Hepatocyte (in vitro differentiated cells): Measurements from ENCODE around the gene BAZ1B. TPM values are rescaled to one million over a fixed set of nuclear protein-coding genes. Genes with fewer than 3 reads are reported as not detected.
"Not testable (repeated sequence)": the region's sequence is repeated elsewhere in the genome, so short reads cannot be mapped to it uniquely, and the experiment has no call there.

Experiments used
- DNase-seq: peaks from one replicate; pipeline ENCODE4 v3.0.0-alpha.2; 2016; ENCODE audit warnings: low spot score
- H2AFZ ChIP-seq: fragments of 200-600 bp; sonication (generic); 2 replicates; pipeline ENCODE4 v1.6.0; 2016; ENCODE audit warnings: antibody characterized with exemption, mild to moderate bottlenecking
- H3K27ac ChIP-seq: fragments of 200-600 bp; sonication (generic); 2 replicates; pipeline ENCODE4 v1.5.1; 2016; ENCODE audit warnings: mild to moderate bottlenecking
- H3K27me3 ChIP-seq: fragments of 200-600 bp; sonication (generic); 2 replicates; pipeline ENCODE4 v1.6.1; 2016
- H3K36me3 ChIP-seq: fragments of 200-600 bp; sonication (generic); replicated peaks from 2 replicates; pipeline ENCODE4 v1.5.1; 2016; ENCODE audit warnings: low read depth; ENCODE audit not compliant: insufficient read depth
- H3K4me1 ChIP-seq: fragments of 200-600 bp; sonication (generic); 2 replicates; pipeline ENCODE4 v1.5.1; 2016; ENCODE audit warnings: mild to moderate bottlenecking, moderate library complexity; ENCODE audit not compliant: insufficient read depth
- H3K4me2 ChIP-seq: fragments of 200-600 bp; sonication (generic); 2 replicates; pipeline ENCODE4 v1.6.0; 2016
- H3K4me3 ChIP-seq: fragments of 200-600 bp; sonication (generic); 2 replicates; pipeline ENCODE4 v1.5.1; 2016; ENCODE audit warnings: mild to moderate bottlenecking
- H3K79me2 ChIP-seq: fragments of 200-600 bp; sonication (generic); 2 replicates; pipeline ENCODE4 v1.6.0; 2017; ENCODE audit warnings: mild to moderate bottlenecking
- H3K9me2 ChIP-seq: fragments of 200-600 bp; sonication (generic); replicated peaks from 2 replicates; pipeline ENCODE4 v1.6.0; 2017; ENCODE audit warnings: mild to moderate bottlenecking; ENCODE audit not compliant: insufficient read depth
- H3K9me3 ChIP-seq: fragments of 200-600 bp; sonication (generic); 2 replicates; pipeline ENCODE4 v1.5.1; 2016; ENCODE audit warnings: low read depth, mild to moderate bottlenecking
- H4K20me1 ChIP-seq: fragments of 200-600 bp; sonication (generic); 2 replicates; pipeline ENCODE4 v1.6.0; 2016; ENCODE audit warnings: mild to moderate bottlenecking; ENCODE audit not compliant: insufficient read depth, poor library complexity, severe bottlenecking
- CTCF ChIP-seq: fragments of 200-600 bp; sonication (generic); IDR thresholded peaks from 2 replicates; pipeline ENCODE4 v1.5.1; 2016; ENCODE audit warnings: antibody characterized with exemption, mild to moderate bottlenecking; ENCODE audit not compliant: poor library complexity
- EZH2 ChIP-seq: fragments of 200-600 bp; sonication (generic); IDR thresholded peaks from 2 replicates; pipeline ENCODE4 v1.6.1; 2016; ENCODE audit warnings: antibody characterized with exemption, mild to moderate bottlenecking, borderline replicate concordance
- EZH2phosphoT487 ChIP-seq: fragments of 200-600 bp; sonication (generic); IDR thresholded peaks from one replicate; pipeline ENCODE4 v1.6.1; 2018; ENCODE audit warnings: antibody characterized with exemption, mild to moderate bottlenecking, low read depth, moderate library complexity; ENCODE audit not compliant: unreplicated experiment, severe bottlenecking
- WGBS: methylation state at CpG from one replicate; pipeline ENCODE4 v1.1.6; 2016; ENCODE audit warnings: low lambda C conversion rate; ENCODE audit errors: missing lambda C conversion rate; 5-methylcytosine and 5-hydroxymethylcytosine counted together
- polyA plus RNA-seq: library from polyadenylated mRNA; unstranded; fragments of >200 nt; fragmentation: Nextera tagmentation; extraction: Ambion mirVana; gene quantifications from 2 replicates; pipeline ENCODE4 v1.2.1, GENCODE V29; 2016
- total RNA-seq: library from RNA; depleted of rRNA; stranded (reverse); fragments of >200 nt; gene quantifications from 2 replicates; pipeline ENCODE4 v1.2.3, GENCODE V29; 2014

The BAZ1B gene
- total and polyA plus RNA-seq, 2 experiments from 2014 or later = 16.7 to 44.7 TPM

- H3K27ac ChIP-seq = no peak overlapping the region
- 94% methylated on average over 5 of the region's 5 CpGs for WGBS
- no peaks in the 10 kb centered on the region for H3K36me3 ChIP-seq
- H3K4me3 ChIP-seq = no peak overlapping the region
- H3K9me3 ChIP-seq = no peaks in the 10 kb centered on the region
- H3K9me2 ChIP-seq = no peaks in the 10 kb centered on the region
- peaks cover 1% of the 10 kb centered on the region for H3K4me1 ChIP-seq
- peaks cover under 1% of the 10 kb centered on the region for H4K20me1 ChIP-seq
- no peak overlapping the region for H2AFZ ChIP-seq
- DNase-seq = no peak
- TF ChIP-seq EZH2 (no peak), CTCF (no peak), EZH2phosphoT487 (no peak)
- H3K4me2 ChIP-seq = no peak overlapping the region
- no peaks in the 10 kb centered on the region for H3K79me2 ChIP-seq
- H3K27me3 ChIP-seq = no peaks in the 10 kb centered on the region
These were observed 47.0 kb upstream of the BAZ1B start for GRCh38 chr7:73569042-73569608.

DNA sequence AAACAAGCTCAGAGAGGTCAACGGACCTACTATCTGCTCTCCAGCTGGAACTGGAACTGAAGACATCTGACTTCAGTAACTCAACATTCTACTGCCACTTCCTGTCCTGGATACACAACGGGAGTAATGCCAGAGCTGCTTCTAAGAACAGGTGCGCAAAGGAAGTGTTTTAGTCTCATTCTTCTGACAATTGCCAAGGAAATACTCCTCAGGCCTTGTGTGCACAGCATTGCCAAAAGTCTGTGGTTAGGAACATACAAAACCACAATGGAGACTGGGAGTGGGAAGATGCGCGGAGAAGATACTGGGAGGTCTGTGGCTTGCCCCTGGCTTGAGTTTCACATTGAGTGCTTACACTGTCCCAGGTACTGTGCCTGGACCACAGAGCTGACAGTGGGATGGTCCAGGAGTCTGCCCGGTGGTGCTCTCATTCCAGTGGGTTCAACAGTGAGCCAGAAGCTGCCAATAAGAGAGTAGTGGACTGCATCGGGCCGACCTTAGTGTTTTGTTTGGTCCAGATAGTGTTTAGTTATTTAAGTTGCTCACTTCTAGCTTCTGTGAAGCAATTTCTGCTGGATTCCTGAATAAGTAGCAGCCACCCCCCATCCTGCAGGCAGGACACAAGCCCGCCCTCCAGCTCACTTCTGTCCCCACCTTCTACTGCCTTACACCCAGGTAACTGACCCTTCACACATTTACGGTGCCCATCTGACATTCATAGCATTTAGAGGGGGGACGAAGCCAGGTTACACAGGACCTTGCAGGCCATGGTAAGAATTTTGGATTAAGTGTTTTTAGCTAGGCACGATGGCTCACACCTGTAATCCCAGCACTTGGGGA, 46.0 kb upstream of the BAZ1B start:
- H3K9me3 ChIP-seq = no peaks in the 10 kb centered on the region

GRCh38 chr7:73567140-73567539, 45.0 kb upstream of the BAZ1B start:
- H4K20me1 ChIP-seq = no peaks in the 10 kb centered on the region
- 87% methylated on average over 4 of the region's 4 CpGs for WGBS
- no peaks in the 10 kb centered on the region for H3K9me2 ChIP-seq
- no peak overlapping the region for H3K27ac ChIP-seq
- H2AFZ ChIP-seq = no peak overlapping the region
- no peaks in the 10 kb centered on the region for H3K27me3 ChIP-seq
- H3K79me2 ChIP-seq = no peaks in the 10 kb centered on the region
- peaks cover 3% of the 10 kb centered on the region for H3K4me1 ChIP-seq
- no peaks in the 10 kb centered on the region for H3K9me3 ChIP-seq
- no peak overlapping the region for H3K4me3 ChIP-seq
- no peak for DNase-seq
- no peaks in the 10 kb centered on the region for H3K36me3 ChIP-seq
- TF ChIP-seq CTCF (no peak), EZH2phosphoT487 (no peak), EZH2 (no peak)
- no peak overlapping the region for H3K4me2 ChIP-seq

More for the DNA sequence above, 46.0 kb upstream of the BAZ1B start:
- no peaks in the 10 kb centered on the region for H3K79me2 ChIP-seq
- no peaks in the 10 kb centered on the region for H3K9me2 ChIP-seq
- no peaks in the 10 kb centered on the region for H3K36me3 ChIP-seq
- H3K27me3 ChIP-seq = no peaks in the 10 kb centered on the region
- H3K4me2 ChIP-seq = no peak overlapping the region
- H4K20me1 ChIP-seq = no peaks in the 10 kb centered on the region
- 91% methylated on average over 12 of the region's 12 CpGs for WGBS
- no peak overlapping the region for H3K27ac ChIP-seq
- no peak for DNase-seq
- peaks cover 3% of the 10 kb centered on the region for H3K4me1 ChIP-seq
- TF ChIP-seq EZH2phosphoT487 (no peak), CTCF (no peak), EZH2 (no peak)
- H2AFZ ChIP-seq = no peak overlapping the region
- no peak overlapping the region for H3K4me3 ChIP-seq

GRCh38 chr7:73566431-73566830, 44.3 kb upstream of the BAZ1B start:
- not testable (repeated sequence) for H3K36me3 ChIP-seq, H3K4me3 ChIP-seq

More at GRCh38 chr7:73566431-73566830, 44.3 kb upstream of the BAZ1B start:
- H3K4me1 ChIP-seq, H3K9me2 ChIP-seq, H2AFZ ChIP-seq, H3K4me2 ChIP-seq, H3K27me3 ChIP-seq, H3K27ac ChIP-seq, H4K20me1 ChIP-seq, DNase-seq, H3K9me3 ChIP-seq, H3K79me2 ChIP-seq: not testable (repeated sequence)
